Fibroblast of lung (primary cell): ENCODE data around the gene SPPL3. TPM values are rescaled to one million over a fixed set of nuclear protein-coding genes. Genes with fewer than 3 reads are reported as not detected.

ENCODE experiments used
- DNase-seq, 2 donors: peaks; one replicate each; pipeline versions ENCODE4 v3.0.0 to v3.0.0-alpha.2; 2010; ENCODE audit warnings: low read depth in 2 of 2
- H2AFZ ChIP-seq: 2 replicates; pipeline ENCODE4 v1.5.1; 2012; ENCODE audit warnings: low read length, control low read depth, inconsistent platforms
- H3K27ac ChIP-seq: 2 replicates; pipeline ENCODE4 v1.5.1; 2011; ENCODE audit warnings: low read length, control low read depth; ENCODE audit not compliant: insufficient read depth
- H3K27me3 ChIP-seq: 2 replicates; pipeline ENCODE4 v1.5.1; 2011; ENCODE audit warnings: mild to moderate bottlenecking, low read length; ENCODE audit not compliant: control insufficient read depth, insufficient read depth
- H3K36me3 ChIP-seq: 2 replicates; pipeline ENCODE4 v1.5.1; 2011; ENCODE audit warnings: low read length; ENCODE audit not compliant: control insufficient read depth, insufficient read depth
- H3K4me1 ChIP-seq: 2 replicates; pipeline ENCODE4 v1.5.1; 2011; ENCODE audit warnings: low read length; ENCODE audit not compliant: control insufficient read depth, insufficient read depth; ENCODE audit errors: extremely low read depth
- H3K4me2 ChIP-seq: 2 replicates; pipeline ENCODE4 v1.5.1; 2011; ENCODE audit warnings: low read length, control low read depth; ENCODE audit not compliant: insufficient read depth; ENCODE audit errors: extremely low read depth
- H3K4me3 ChIP-seq, 4 experiments: fragments of 200-600 bp in 1 of 4; sonication (generic) in 1 of 4; replicated peaks in 1 of 4; 2 replicates each; pipeline ENCODE4 v1.5.1; 2011 to 2016; ENCODE audit warnings: low read length in 4 of 4, low read depth in 3 of 4, mild to moderate bottlenecking in 3 of 4, control low read depth in 2 of 4, inconsistent platforms in 1 of 4, mixed read lengths in 1 of 4; ENCODE audit not compliant: insufficient read depth in 1 of 4; ENCODE audit errors: control extremely low read depth in 1 of 4
- H3K79me2 ChIP-seq: 2 replicates; pipeline ENCODE4 v1.5.1; 2012; ENCODE audit warnings: mild to moderate bottlenecking, low read length, inconsistent platforms; ENCODE audit not compliant: control insufficient read depth, insufficient read depth
- H3K9ac ChIP-seq: 2 replicates; pipeline ENCODE4 v1.5.1; 2011; ENCODE audit warnings: mild to moderate bottlenecking, low read length, control low read depth; ENCODE audit not compliant: insufficient read depth
- H3K9me3 ChIP-seq: 2 replicates; pipeline ENCODE4 v1.5.1; 2012; ENCODE audit warnings: low read depth, low read length; ENCODE audit not compliant: control insufficient read depth, insufficient read depth
- H4K20me1 ChIP-seq: 2 replicates; pipeline ENCODE4 v1.5.1; 2011; ENCODE audit warnings: low read length; ENCODE audit not compliant: control insufficient read depth, insufficient read depth; ENCODE audit errors: extremely low read depth
- EZH2 ChIP-seq: IDR thresholded peaks from 2 replicates; pipeline ENCODE4 v1.5.1; 2012; ENCODE audit warnings: low read length, control low read depth, mild to moderate bottlenecking; ENCODE audit errors: missing control alignments
- polyA plus RNA-seq, 2 donors: library from polyadenylated mRNA; depleted of rRNA in 1 of 2; stranded (reverse) in 1 of 2; unstranded in 1 of 2; fragments of >200 nt; gene quantifications; 2 replicates each; pipeline ENCODE4 v1.2.1, GENCODE V29; 2011 to 2012; ENCODE audit warnings: missing spikeins in 1 of 2
- total RNA-seq: library from RNA; depleted of rRNA; stranded (reverse); fragments of >200 nt; gene quantifications from 2 replicates; pipeline ENCODE4 v1.2.1, GENCODE V29; 2014
- TF ChIP-seq, protein P1 (sequence below), 2 donors: IDR thresholded peaks in 1 of 2; conservative IDR thresholded peaks in 1 of 2; 1 replicate in 1 of 2; 2 replicates in 1 of 2; pipeline ENCODE4 v1.5.1; 2011 to 2012; ENCODE audit warnings: low read length in 2 of 2, control low read depth in 1 of 2, inconsistent platforms in 1 of 2, low read depth in 1 of 2, mild to moderate bottlenecking in 1 of 2

Gene SPPL3
- total and polyA plus RNA-seq, 2 donors (not counting 1 experiment from before 2014, with no cell fraction given) = 7.1 to 41.4 TPM

DNA sequence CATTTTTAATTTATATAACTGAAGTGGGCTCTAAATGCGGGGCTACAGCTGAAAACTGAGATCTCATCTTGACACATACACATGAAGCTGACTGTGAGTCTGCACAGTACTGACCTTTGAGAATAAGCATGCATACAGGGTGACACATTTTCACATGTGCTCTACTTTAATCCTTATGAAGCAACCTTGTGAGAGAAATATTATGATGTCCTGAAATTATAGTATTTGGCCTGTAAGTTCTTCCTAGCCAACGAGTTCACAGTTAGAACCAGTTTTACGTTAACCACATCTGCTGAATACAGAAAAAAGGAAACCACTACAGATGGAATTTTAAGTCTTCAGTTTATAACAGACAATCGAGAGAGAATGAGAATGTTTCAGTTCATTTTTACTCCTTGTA is 70.3 kb downstream of the SPPL3 start:
- TF ChIP-seq EZH2 = no peak
- TF ChIP-seq, protein P1, sequence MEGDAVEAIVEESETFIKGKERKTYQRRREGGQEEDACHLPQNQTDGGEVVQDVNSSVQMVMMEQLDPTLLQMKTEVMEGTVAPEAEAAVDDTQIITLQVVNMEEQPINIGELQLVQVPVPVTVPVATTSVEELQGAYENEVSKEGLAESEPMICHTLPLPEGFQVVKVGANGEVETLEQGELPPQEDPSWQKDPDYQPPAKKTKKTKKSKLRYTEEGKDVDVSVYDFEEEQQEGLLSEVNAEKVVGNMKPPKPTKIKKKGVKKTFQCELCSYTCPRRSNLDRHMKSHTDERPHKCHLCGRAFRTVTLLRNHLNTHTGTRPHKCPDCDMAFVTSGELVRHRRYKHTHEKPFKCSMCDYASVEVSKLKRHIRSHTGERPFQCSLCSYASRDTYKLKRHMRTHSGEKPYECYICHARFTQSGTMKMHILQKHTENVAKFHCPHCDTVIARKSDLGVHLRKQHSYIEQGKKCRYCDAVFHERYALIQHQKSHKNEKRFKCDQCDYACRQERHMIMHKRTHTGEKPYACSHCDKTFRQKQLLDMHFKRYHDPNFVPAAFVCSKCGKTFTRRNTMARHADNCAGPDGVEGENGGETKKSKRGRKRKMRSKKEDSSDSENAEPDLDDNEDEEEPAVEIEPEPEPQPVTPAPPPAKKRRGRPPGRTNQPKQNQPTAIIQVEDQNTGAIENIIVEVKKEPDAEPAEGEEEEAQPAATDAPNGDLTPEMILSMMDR (conservative IDR thresholded peaks at IDR 0.05 in 1 of 2, IDR thresholded peaks at IDR 0.05 in 1 of 2; ENCODE audit: low read depth in 1 of 2, low read length in 2 of 2) = no peak
- Histone ChIP-seq H3K27ac (no peak overlapping the region), H4K20me1 (peaks cover 2% of the 10 kb centered on the region), H3K27me3 (no peaks in the 10 kb centered on the region), H3K4me3 (no peak overlapping the region), H3K79me2 (no peaks in the 10 kb centered on the region), H3K9me3 (no peaks in the 10 kb centered on the region), H3K36me3 (no peaks in the 10 kb centered on the region), H3K9ac (no peak overlapping the region), H2AFZ (no peak overlapping the region), H3K4me1 (peaks cover 2% of the 10 kb centered on the region), H3K4me2 (no peak overlapping the region)
- DNase-seq = peak in 1 of 2 donors; percentile 27

DNA sequence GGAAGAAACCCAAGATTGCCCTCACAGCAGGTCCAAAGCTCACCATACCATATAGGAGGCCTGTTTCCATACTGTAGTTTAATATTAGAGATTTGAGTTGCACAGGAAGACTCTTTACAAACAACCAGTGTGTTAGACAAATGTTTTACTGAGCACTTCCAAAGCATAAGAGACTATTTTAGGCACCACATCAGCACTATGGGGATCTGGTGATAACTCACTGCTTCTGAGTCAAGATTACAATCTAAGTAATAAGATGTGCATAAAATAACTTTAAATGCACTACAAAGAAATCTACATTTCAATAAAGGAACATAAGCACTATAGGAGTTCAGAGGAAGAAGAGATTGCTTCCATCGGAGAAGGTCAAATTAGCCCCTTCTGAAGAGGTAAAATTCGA is 71.4 kb downstream of the SPPL3 start:
- no peaks in the 10 kb centered on the region for H3K79me2 ChIP-seq

DNA sequence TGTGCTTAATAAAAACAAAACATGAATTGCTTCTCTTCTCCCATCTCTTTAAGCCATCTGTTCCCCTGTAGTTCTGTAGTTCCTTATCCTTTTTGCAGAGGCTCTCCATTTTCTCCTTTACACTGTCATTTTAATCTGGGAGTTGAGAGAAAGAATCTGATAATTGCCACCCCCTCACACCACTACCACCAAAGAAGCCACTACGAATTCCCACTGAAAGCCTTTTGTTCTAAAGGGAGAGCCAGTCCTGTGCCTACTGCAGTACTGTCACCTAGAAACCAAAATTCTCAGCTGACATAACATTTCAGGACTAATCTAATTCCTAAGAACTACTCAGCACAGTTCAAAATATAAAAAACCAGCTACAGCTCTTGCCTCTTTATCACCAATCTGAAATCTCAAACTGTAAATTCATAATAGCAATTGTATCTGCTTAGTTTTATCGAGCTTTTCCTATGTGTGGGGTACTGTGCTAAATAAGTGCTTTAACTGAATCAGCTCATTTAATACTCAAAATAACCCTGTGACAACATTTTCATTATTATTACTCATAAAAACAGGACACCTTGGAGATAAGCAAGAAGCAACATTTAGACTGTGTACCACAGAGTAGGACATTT is 72.4 kb downstream of the SPPL3 start:
- no peak for TF ChIP-seq EZH2
- TF ChIP-seq, protein P1 (conservative IDR thresholded peaks at IDR 0.05 in 1 of 2, IDR thresholded peaks at IDR 0.05 in 1 of 2; ENCODE audit: low read depth in 1 of 2, low read length in 2 of 2) = no peak
- DNase-seq = peak in 1 of 2 donors; percentile 35
- H3K9me3 ChIP-seq = no peaks in the 10 kb centered on the region
- H3K27ac ChIP-seq = no peak overlapping the region
- H4K20me1 ChIP-seq = no peaks in the 10 kb centered on the region
- no peak overlapping the region for H3K4me3 ChIP-seq
- peaks cover 1% of the 10 kb centered on the region for H3K79me2 ChIP-seq
- H3K4me1 ChIP-seq = peaks cover 2% of the 10 kb centered on the region
- H3K27me3 ChIP-seq = no peaks in the 10 kb centered on the region
- H3K9ac ChIP-seq = no peak overlapping the region
- no peak overlapping the region for H2AFZ ChIP-seq
- H3K4me2 ChIP-seq = no peak overlapping the region
- H3K36me3 ChIP-seq = no peaks in the 10 kb centered on the region

More for the DNA sequence above, 71.4 kb downstream of the SPPL3 start:
- H3K27ac ChIP-seq = no peak overlapping the region
- no peak overlapping the region for H3K9ac ChIP-seq
- H4K20me1 ChIP-seq = no peaks in the 10 kb centered on the region
- H3K27me3 ChIP-seq = no peaks in the 10 kb centered on the region
- no peak overlapping the region for H2AFZ ChIP-seq
- H3K4me1 ChIP-seq = peaks cover 2% of the 10 kb centered on the region
- no peak overlapping the region for H3K4me3 ChIP-seq
- no peaks in the 10 kb centered on the region for H3K36me3 ChIP-seq
- no peak for DNase-seq
- no peak for TF ChIP-seq EZH2
- no peak overlapping the region for H3K4me2 ChIP-seq
- no peaks in the 10 kb centered on the region for H3K9me3 ChIP-seq
